H1 (cell line): ENCODE measurements around the gene LGALS12. TPM values are rescaled to one million over a fixed set of nuclear protein-coding genes. Genes with fewer than 3 reads are reported as not detected.

Experiments
- CTCF ChIA-PET: fragments of 300-600 bp; sonication (Branson Sonifier 250); formaldehyde crosslinking; loops from one replicate; lab custom pipeline; 2021; ENCODE audit not compliant: partially characterized antibody; lab: Charles Lee
- POLR2A ChIA-PET: fragments of 300-600 bp; sonication (Branson Sonifier 250); formaldehyde crosslinking; loops from one replicate; lab custom pipeline; 2021; ENCODE audit warnings: inconsistent platforms; ENCODE audit not compliant: partially characterized antibody; lab: Charles Lee
- DNase-seq, 2 experiments: peaks; one replicate each; pipeline versions ENCODE4 v3.0.0 to v3.0.0-alpha.2; 2010 to 2022; ENCODE audit warnings: low spot score in 2 of 2, low read depth in 1 of 2, mixed read lengths in 1 of 2
- FAIRE-seq: peaks from 2 replicates; lab custom pipeline; 2011; peaks lifted over from hg19 to GRCh38; lab: Jason Lieb, UNC
- H2AFZ ChIP-seq: 2 replicates; pipeline ENCODE4 v1.8.1; 2012; ENCODE audit warnings: low read length, inconsistent platforms
- H2AK5ac ChIP-seq: 2 replicates; pipeline ENCODE4 v1.6.1; 2013; ENCODE audit warnings: low read depth, low read length
- H2BK120ac ChIP-seq: replicated peaks from 2 replicates; pipeline ENCODE3; 2013; ENCODE audit warnings: low read depth, low read length, inconsistent platforms
- H2BK12ac ChIP-seq: 2 replicates; pipeline ENCODE4 v1.6.1; 2013; ENCODE audit warnings: low read depth, low read length
- H2BK15ac ChIP-seq: 2 replicates; pipeline ENCODE4 v1.6.1; 2013; ENCODE audit warnings: low read length
- H2BK20ac ChIP-seq: 2 replicates; pipeline ENCODE4 v1.6.1; 2013; ENCODE audit warnings: low read length
- H2BK5ac ChIP-seq: 2 replicates; pipeline ENCODE4 v1.6.1; 2013; ENCODE audit warnings: low read depth, low read length
- H3K14ac ChIP-seq: 2 replicates; pipeline ENCODE4 v1.6.1; 2013; ENCODE audit warnings: inconsistent platforms; ENCODE audit not compliant: insufficient read length
- H3K18ac ChIP-seq: 2 replicates; pipeline ENCODE4 v1.6.1; 2013; ENCODE audit warnings: low read length; ENCODE audit errors: extremely low read depth
- H3K23ac ChIP-seq: 2 replicates; pipeline ENCODE4 v1.6.1; 2013; ENCODE audit warnings: inconsistent platforms; ENCODE audit not compliant: insufficient read length
- H3K23me2 ChIP-seq: 2 replicates; pipeline ENCODE4 v1.6.1; 2013; ENCODE audit warnings: low read depth, low read length
- H3K27ac ChIP-seq: 2 replicates; pipeline ENCODE4 v1.6.1; 2011; ENCODE audit warnings: low read depth, low read length, inconsistent platforms
- H3K27me3 ChIP-seq, 4 experiments: replicated peaks in 1 of 4; 1 replicate in 1 of 4; 2 replicates in 3 of 4; pipeline versions ENCODE4 v1.6.1 to v1.8.1; 2011 to 2013; ENCODE audit warnings: low read length in 3 of 4, mild to moderate bottlenecking in 3 of 4, inconsistent platforms in 2 of 4, mixed read lengths in 2 of 4, moderate library complexity in 1 of 4; ENCODE audit not compliant: control insufficient read depth in 3 of 4, insufficient read depth in 3 of 4; ENCODE audit errors: extremely low read depth in 1 of 4
- H3K36me3 ChIP-seq, 4 experiments: 2 replicates each; pipeline versions ENCODE4 v1.6.1 to v1.8.1; 2011 to 2013; ENCODE audit warnings: mild to moderate bottlenecking in 4 of 4, low read length in 3 of 4, moderate library complexity in 2 of 4, control low read depth in 1 of 4, inconsistent platforms in 1 of 4; ENCODE audit not compliant: insufficient read depth in 4 of 4, control insufficient read depth in 2 of 4
- H3K4ac ChIP-seq: replicated peaks from 2 replicates; pipeline ENCODE3; 2013; ENCODE audit warnings: low read length, low read depth, mixed read lengths, inconsistent platforms; ENCODE audit not compliant: insufficient read length
- H3K4me1 ChIP-seq, 4 experiments: replicated peaks in 1 of 4; 1 replicate in 1 of 4; 2 replicates in 3 of 4; pipeline versions ENCODE4 v1.6.1 to v1.8.1; 2011 to 2013; ENCODE audit warnings: low read length in 3 of 4, inconsistent platforms in 2 of 4, mixed read lengths in 1 of 4; ENCODE audit not compliant: insufficient read depth in 4 of 4, control insufficient read depth in 3 of 4
- H3K4me2 ChIP-seq, 2 experiments: 2 replicates each; pipeline versions ENCODE4 v1.6.1 to v1.8.1; 2011 to 2013; ENCODE audit warnings: low read depth in 2 of 2, low read length in 2 of 2, control low read depth in 1 of 2, inconsistent platforms in 1 of 2, mild to moderate bottlenecking in 1 of 2; ENCODE audit not compliant: insufficient read depth in 1 of 2
- H3K4me3 ChIP-seq, 4 experiments: fragments of 200-600, 300-600 bp in 1 of 4; sonication (generic), shearing (Covaris generic), sonication (Bioruptor Twin) in 1 of 4; 2 replicates each; pipeline versions ENCODE4 v1.5.1 to v1.8.1; 2011 to 2016; ENCODE audit warnings: low read length in 4 of 4, low read depth in 3 of 4, control low read depth in 2 of 4, inconsistent platforms in 2 of 4, mild to moderate bottlenecking in 2 of 4, mixed read lengths in 1 of 4, moderate library complexity in 1 of 4; ENCODE audit not compliant: insufficient read depth in 2 of 4; ENCODE audit errors: extremely low read depth in 1 of 4
- H3K56ac ChIP-seq: replicated peaks from 2 replicates; pipeline ENCODE3; 2013; ENCODE audit warnings: low read depth, mild to moderate bottlenecking, mixed read lengths, low read length, inconsistent platforms; ENCODE audit not compliant: insufficient read length
- H3K79me1 ChIP-seq: 2 replicates; pipeline ENCODE4 v1.6.1; 2013; ENCODE audit warnings: low read depth, low read length, control low read depth
- H3K79me2 ChIP-seq, 2 experiments: 2 replicates each; pipeline versions ENCODE4 v1.6.1 to v1.8.1; 2012 to 2013; ENCODE audit warnings: low read length in 2 of 2, mild to moderate bottlenecking in 2 of 2, inconsistent platforms in 1 of 2; ENCODE audit not compliant: insufficient read depth in 2 of 2, control insufficient read depth in 1 of 2
- H3K9ac ChIP-seq, 4 experiments: replicated peaks in 1 of 4; 1 replicate in 1 of 4; 2 replicates in 3 of 4; pipeline versions ENCODE4 v1.6.1 to v1.8.1; 2011 to 2013; ENCODE audit warnings: low read depth in 3 of 4, low read length in 3 of 4, control low read depth in 2 of 4, mild to moderate bottlenecking in 2 of 4, moderate library complexity in 2 of 4, inconsistent platforms in 1 of 4; ENCODE audit errors: extremely low read depth in 1 of 4
- H3K9me3 ChIP-seq, 2 experiments: 2 replicates each; pipeline versions ENCODE4 v1.6.1 to v1.8.1; 2012 to 2013; ENCODE audit warnings: mild to moderate bottlenecking in 2 of 2, moderate library complexity in 2 of 2, control low read depth in 1 of 2, inconsistent platforms in 1 of 2, low read depth in 1 of 2, low read length in 1 of 2, mixed read lengths in 1 of 2; ENCODE audit not compliant: insufficient read depth in 2 of 2
- H4K20me1 ChIP-seq, 2 experiments: replicated peaks in 1 of 2; 2 replicates each; pipeline versions ENCODE3 to v1.8.1; 2011 to 2013; ENCODE audit warnings: inconsistent platforms in 2 of 2, low read length in 2 of 2, mild to moderate bottlenecking in 1 of 2; ENCODE audit not compliant: insufficient read depth in 2 of 2, control insufficient read depth in 1 of 2
- H4K5ac ChIP-seq: 2 replicates; pipeline ENCODE4 v1.6.1; 2013; ENCODE audit warnings: low read length, low read depth, mixed read lengths, inconsistent platforms; ENCODE audit not compliant: insufficient read length
- H4K8ac ChIP-seq: 2 replicates; pipeline ENCODE4 v1.8.0; 2013; ENCODE audit warnings: mild to moderate bottlenecking, moderate library complexity, low read length, inconsistent platforms; ENCODE audit not compliant: insufficient read depth; ENCODE audit errors: extremely low read depth
- H4K91ac ChIP-seq: replicated peaks from 2 replicates; pipeline ENCODE3; 2013; ENCODE audit warnings: low read length, mixed read lengths, inconsistent platforms; ENCODE audit not compliant: insufficient read length
- ATF2 ChIP-seq: IDR thresholded peaks from 2 replicates; pipeline ENCODE4 v1.6.1; 2012; ENCODE audit warnings: low read length, inconsistent platforms
- CBX8 ChIP-seq: fragments of 300-800, 300-1000 bp; sonication (generic); IDR thresholded peaks from 2 replicates; pipeline ENCODE4 v1.7.1; 2016; ENCODE audit warnings: low read depth, low read length, borderline replicate concordance
- CREB1 ChIP-seq: IDR thresholded peaks from 2 replicates; pipeline ENCODE4 v1.6.1; 2012; ENCODE audit warnings: inconsistent platforms
- GABPA ChIP-seq: IDR thresholded peaks from 2 replicates; pipeline ENCODE4 v1.6.1; 2011; ENCODE audit warnings: mild to moderate bottlenecking, low read length, moderate library complexity, borderline replicate concordance; ENCODE audit not compliant: insufficient read depth
- RNF2 ChIP-seq: fragments of 200-900, 300-1000 bp; sonication (generic); IDR thresholded peaks from 2 replicates; pipeline ENCODE4 v1.7.1; 2016; ENCODE audit warnings: borderline replicate concordance, low read depth, mild to moderate bottlenecking, antibody characterized with exemption, low read length; ENCODE audit not compliant: poor library complexity, severe bottlenecking; ENCODE audit errors: missing control alignments
- RXRA ChIP-seq: IDR thresholded peaks from 2 replicates; pipeline ENCODE4 v1.6.1; 2011; ENCODE audit warnings: low read depth, mild to moderate bottlenecking, low read length, moderate library complexity; ENCODE audit not compliant: insufficient read depth
- SP1 ChIP-seq: IDR thresholded peaks from 2 replicates; pipeline ENCODE4 v1.6.1; 2011; ENCODE audit warnings: low read depth, low read length
- WGBS, 2 experiments: shearing (Covaris generic) in 1 of 2; methylation state at CpG; one replicate each; pipeline versions ENCODE4 v1.1.6 to v1.1.7; 2013 to 2015; ENCODE audit warnings: low lambda C conversion rate in 2 of 2, mixed read lengths in 2 of 2, inconsistent platforms in 1 of 2, low coverage in 1 of 2, missing lambda C conversion rate in 1 of 2; ENCODE audit not compliant: insufficient replicate concordance in 2 of 2, insufficient coverage in 1 of 2, insufficient read length in 1 of 2; ENCODE audit errors: extremely low coverage in 1 of 2, missing lambda C conversion rate in 1 of 2; 5-methylcytosine and 5-hydroxymethylcytosine counted together
- polyA plus RNA-seq, 7 experiments: library from polyadenylated mRNA; depleted of rRNA in 3 of 7; stranded (reverse) in 5 of 7; unstranded in 2 of 7; fragments of >200 nt in 5 of 7; fragments of 200-250 nt in 2 of 7; gene quantifications; 1 replicate in 5 of 7; 2 replicates in 1 of 7; 4 replicates in 1 of 7; pipeline versions ENCODE4 v1.2.1 to v1.2.3, GENCODE V29; 2011 to 2013; ENCODE audit warnings: missing spikeins in 2 of 7, mixed read lengths in 2 of 7
- total RNA-seq: library from RNA; stranded (reverse); fragmentation: NEBNext Ultra II Directional; extraction: Animal tissue kit (Norgen Biotek cat#: 25700); gene quantifications from 2 replicates; pipeline ENCODE4 v1.2.1, GENCODE V29; 2021
- TF ChIP-seq, protein P1 (sequence below), 3 experiments: IDR thresholded peaks; 1 replicate in 2 of 3; 2 replicates in 1 of 3; pipeline versions ENCODE4 v1.5.1 to v1.6.1; 2011; ENCODE audit warnings: low read length in 3 of 3, mild to moderate bottlenecking in 3 of 3, inconsistent platforms in 2 of 3, low read depth in 1 of 3, moderate library complexity in 1 of 3; ENCODE audit not compliant: insufficient read depth in 1 of 3; ENCODE audit errors: control extremely low read depth in 1 of 3

LGALS12 gene
- total and polyA plus RNA-seq, 2 of the 8 experiments (the other 6 are each of a cell fraction or from before 2014, with no cell fraction given): 1.6 to 2.9 TPM

GRCh38 chr11:63488789-63489188 lies 17.1 kb upstream of the LGALS12 start:
- H2BK5ac ChIP-seq: no peak overlapping the region
- H3K56ac ChIP-seq: no peak overlapping the region
- peaks cover 0 to 8% (median 3%) of the 10 kb centered on the region in 4 experiments; a peak in 3 of 8 replicates for H3K36me3 ChIP-seq
- no peak overlapping the region for H3K18ac ChIP-seq
- H3K4me2 ChIP-seq: peak overlapping the region in 1 of 2 experiments; percentile 62; a peak in 2 of 4 replicates
- peaks cover 7% of the 10 kb centered on the region; the same call in 1 of the 2 replicates for H3K23me2 ChIP-seq
- DNase-seq (no peak), FAIRE-seq (no peak)
- no peak overlapping the region for H4K91ac ChIP-seq
- no peak overlapping the region for H4K8ac ChIP-seq
- no peak overlapping the region for H2AFZ ChIP-seq
- no peak overlapping the region for H2BK12ac ChIP-seq
- H3K9ac ChIP-seq: no peak overlapping the region
- H4K20me1 ChIP-seq: no peaks in the 10 kb centered on the region
- peak overlapping the region in 1 of 4 experiments; percentile 69; a peak in 2 of 8 replicates for H3K4me3 ChIP-seq
- CTCF ChIA-PET: interaction anchor here (0.7 to 5.4 kb wide), 11 partner anchors 9 to 306 kb away, joined by 3 to 63 read pairs (median 3); partner anchors contain the start of gene LGALS12
- H3K14ac ChIP-seq: no peak overlapping the region
- no peaks in the 10 kb centered on the region for H3K79me2 ChIP-seq
- no peak overlapping the region for H3K23ac ChIP-seq
- no peak overlapping the region for H2BK120ac ChIP-seq
- no peak overlapping the region for H4K5ac ChIP-seq
- peaks cover 12 to 23% of the 10 kb centered on the region in 2 experiments; a peak in 3 of 4 replicates for H3K9me3 ChIP-seq
- no peaks in the 10 kb centered on the region for H3K79me1 ChIP-seq
- 70% methylated on average over 1 of the region's 1 CpG; no CpG with 5 or more reads in 1 of the 2 experiments for WGBS, 2 experiments
- H2BK20ac ChIP-seq: peak overlapping the region; percentile 52; the same call in 1 of the 2 replicates
- no peaks in the 10 kb centered on the region; a peak in 1 of 7 replicates for H3K27me3 ChIP-seq
- no peak overlapping the region for H3K27ac ChIP-seq
- no peak overlapping the region for H3K4ac ChIP-seq
- POLR2A ChIA-PET: interaction anchor here (0.7 to 1.6 kb wide), 3 partner anchors 8 to 41 kb away, joined by 3 to 4 read pairs (median 4); no protein-coding TSS in a partner anchor
- peaks cover 6 to 10% (median 9%) of the 10 kb centered on the region in 4 experiments; a peak in 5 of 7 replicates for H3K4me1 ChIP-seq
- H2AK5ac ChIP-seq: no peak overlapping the region
- H2BK15ac ChIP-seq: no peak overlapping the region
- TF ChIP-seq RNF2 (no peak), SP1 (no peak), RXRA (no peak), ATF2 (no peak), CREB1 (no peak), GABPA (no peak), CBX8 (no peak)
- TF ChIP-seq, protein P1, sequence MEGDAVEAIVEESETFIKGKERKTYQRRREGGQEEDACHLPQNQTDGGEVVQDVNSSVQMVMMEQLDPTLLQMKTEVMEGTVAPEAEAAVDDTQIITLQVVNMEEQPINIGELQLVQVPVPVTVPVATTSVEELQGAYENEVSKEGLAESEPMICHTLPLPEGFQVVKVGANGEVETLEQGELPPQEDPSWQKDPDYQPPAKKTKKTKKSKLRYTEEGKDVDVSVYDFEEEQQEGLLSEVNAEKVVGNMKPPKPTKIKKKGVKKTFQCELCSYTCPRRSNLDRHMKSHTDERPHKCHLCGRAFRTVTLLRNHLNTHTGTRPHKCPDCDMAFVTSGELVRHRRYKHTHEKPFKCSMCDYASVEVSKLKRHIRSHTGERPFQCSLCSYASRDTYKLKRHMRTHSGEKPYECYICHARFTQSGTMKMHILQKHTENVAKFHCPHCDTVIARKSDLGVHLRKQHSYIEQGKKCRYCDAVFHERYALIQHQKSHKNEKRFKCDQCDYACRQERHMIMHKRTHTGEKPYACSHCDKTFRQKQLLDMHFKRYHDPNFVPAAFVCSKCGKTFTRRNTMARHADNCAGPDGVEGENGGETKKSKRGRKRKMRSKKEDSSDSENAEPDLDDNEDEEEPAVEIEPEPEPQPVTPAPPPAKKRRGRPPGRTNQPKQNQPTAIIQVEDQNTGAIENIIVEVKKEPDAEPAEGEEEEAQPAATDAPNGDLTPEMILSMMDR (IDR thresholded peaks at IDR 0.05; ENCODE audit: control extremely low read depth in 1 of 3, insufficient read depth in 1 of 3, low read depth in 1 of 3, low read length in 3 of 3): no peak
